H9 (cell line): ENCODE measurements around the gene CSF1R. TPM values are rescaled to one million over a fixed set of nuclear protein-coding genes. Genes with fewer than 3 reads are reported as not detected.

Experiments
- DNase-seq: peaks from one replicate; pipeline ENCODE4 v3.0.0-alpha.2; 2017
- H2AFZ ChIP-seq: one replicate; pipeline ENCODE4 v1.6.1; 2013; ENCODE audit warnings: mild to moderate bottlenecking, low read length, control low read depth, moderate library complexity
- H2AK5ac ChIP-seq: 2 replicates; pipeline ENCODE4 v1.6.1; 2013; ENCODE audit warnings: low read length, control low read depth, mixed read lengths; ENCODE audit not compliant: insufficient read length
- H2BK120ac ChIP-seq: one replicate; pipeline ENCODE4 v1.6.1; 2013; ENCODE audit warnings: low read depth, mild to moderate bottlenecking, low read length, control low read depth, inconsistent platforms; ENCODE audit not compliant: poor library complexity, severe bottlenecking
- H2BK12ac ChIP-seq: 2 replicates; pipeline ENCODE4 v1.6.1; 2013; ENCODE audit warnings: low read length, control low read depth, mixed read lengths, low read depth; ENCODE audit not compliant: insufficient read length
- H2BK15ac ChIP-seq: 2 replicates; pipeline ENCODE4 v1.6.1; 2013; ENCODE audit warnings: low read depth, low read length, control low read depth
- H2BK20ac ChIP-seq: one replicate; pipeline ENCODE4 v1.6.1; 2013; ENCODE audit warnings: low read depth, mild to moderate bottlenecking, low read length, control low read depth, inconsistent platforms; ENCODE audit not compliant: poor library complexity, severe bottlenecking
- H2BK5ac ChIP-seq: 2 replicates; pipeline ENCODE4 v1.6.1; 2013; ENCODE audit warnings: low read length, control low read depth, mixed read lengths; ENCODE audit not compliant: insufficient read length
- H3K14ac ChIP-seq: 2 replicates; pipeline ENCODE4 v1.6.1; 2013; ENCODE audit warnings: low read length, control low read depth; ENCODE audit not compliant: insufficient read depth
- H3K18ac ChIP-seq: 2 replicates; pipeline ENCODE4 v1.6.1; 2013; ENCODE audit warnings: low read depth, mild to moderate bottlenecking, mixed read lengths, low read length, control low read depth; ENCODE audit not compliant: insufficient read length
- H3K23ac ChIP-seq: 2 replicates; pipeline ENCODE4 v1.6.1; 2013; ENCODE audit warnings: low read length, control low read depth, mixed read lengths, low read depth; ENCODE audit not compliant: insufficient read length
- H3K23me2 ChIP-seq: 2 replicates; pipeline ENCODE4 v1.6.1; 2013; ENCODE audit warnings: low read depth, mild to moderate bottlenecking, mixed read lengths, low read length, control low read depth; ENCODE audit not compliant: insufficient read length, poor library complexity, severe bottlenecking
- H3K27ac ChIP-seq: 2 replicates; pipeline ENCODE4 v1.5.1; 2013; ENCODE audit warnings: low read length, control low read depth, mixed read lengths, low read depth; ENCODE audit not compliant: insufficient read length
- H3K27me3 ChIP-seq: 2 replicates; pipeline ENCODE4 v1.6.1; 2013; ENCODE audit warnings: low read length, control low read depth, inconsistent platforms; ENCODE audit not compliant: insufficient read depth
- H3K4ac ChIP-seq: 2 replicates; pipeline ENCODE4 v1.6.1; 2013; ENCODE audit warnings: low read depth, mild to moderate bottlenecking, control low read depth, inconsistent platforms, low read length, moderate library complexity
- H3K4me1 ChIP-seq: 2 replicates; pipeline ENCODE4 v1.6.1; 2013; ENCODE audit warnings: low read length, control low read depth, inconsistent platforms; ENCODE audit not compliant: insufficient read depth
- H3K4me2 ChIP-seq: 2 replicates; pipeline ENCODE4 v1.6.1; 2013; ENCODE audit warnings: low read length, control low read depth, mixed read lengths; ENCODE audit not compliant: insufficient read length, insufficient read depth
- H3K56ac ChIP-seq: 2 replicates; pipeline ENCODE4 v1.6.1; 2013; ENCODE audit warnings: low read depth, mild to moderate bottlenecking, mixed read lengths, low read length, control low read depth; ENCODE audit not compliant: insufficient read length
- H3K79me1 ChIP-seq: 2 replicates; pipeline ENCODE4 v1.6.1; 2013; ENCODE audit warnings: low read depth, mild to moderate bottlenecking, moderate library complexity, low read length, control low read depth, inconsistent platforms; ENCODE audit not compliant: insufficient read depth, poor library complexity, severe bottlenecking
- H3K79me2 ChIP-seq: 2 replicates; pipeline ENCODE4 v1.6.1; 2013; ENCODE audit warnings: low read length, control low read depth, inconsistent platforms; ENCODE audit not compliant: insufficient read depth
- H3K9ac ChIP-seq: 2 replicates; pipeline ENCODE4 v1.6.1; 2013; ENCODE audit warnings: low read length, control low read depth, mixed read lengths; ENCODE audit not compliant: insufficient read length; ENCODE audit errors: extremely low read depth
- H3K9me3 ChIP-seq: one replicate; pipeline ENCODE4 v1.6.1; 2013; ENCODE audit warnings: low read depth, low read length, inconsistent platforms; ENCODE audit not compliant: control insufficient read depth
- H3T11ph ChIP-seq: one replicate; pipeline ENCODE4 v1.6.1; 2013; ENCODE audit warnings: mild to moderate bottlenecking, low read length, control low read depth, inconsistent platforms
- H4K20me1 ChIP-seq: one replicate; pipeline ENCODE4 v1.6.1; 2013; ENCODE audit not compliant: control insufficient read depth, insufficient read length, insufficient read depth
- H4K5ac ChIP-seq: 2 replicates; pipeline ENCODE4 v1.6.1; 2013; ENCODE audit warnings: low read depth, mild to moderate bottlenecking, mixed read lengths, low read length, control low read depth; ENCODE audit not compliant: insufficient read length
- H4K8ac ChIP-seq: replicated peaks from 2 replicates; pipeline ENCODE4 v1.6.1; 2013; ENCODE audit warnings: low read length, control low read depth, mixed read lengths, low read depth; ENCODE audit not compliant: insufficient read length
- H4K91ac ChIP-seq: 2 replicates; pipeline ENCODE4 v1.6.1; 2013; ENCODE audit warnings: low read depth, mild to moderate bottlenecking, moderate library complexity, mixed read lengths, low read length, control low read depth; ENCODE audit not compliant: insufficient read length
- H3K27ac Mint-ChIP-seq, 3 experiments: 2 replicates in 2 of 3; 3 replicates in 1 of 3; pipeline ENCODE4 v1.8.0; 2020 to 2021; ENCODE audit warnings: mixed read lengths in 3 of 3, mild to moderate bottlenecking in 1 of 3, moderate library complexity in 1 of 3
- H3K27me3 Mint-ChIP-seq: 2 replicates; pipeline ENCODE4 v1.8.0; 2021; ENCODE audit warnings: low read depth, mild to moderate bottlenecking, moderate library complexity, mixed read lengths
- H3K36me3 Mint-ChIP-seq, 3 experiments: 2 replicates in 2 of 3; 3 replicates in 1 of 3; pipeline ENCODE4 v1.8.0; 2020 to 2021; ENCODE audit warnings: low read depth in 3 of 3, mixed read lengths in 3 of 3; ENCODE audit not compliant: insufficient read depth in 1 of 3
- H3K4me1 Mint-ChIP-seq, 2 experiments: 2 replicates each; pipeline ENCODE4 v1.8.0; 2020; ENCODE audit warnings: mixed read lengths in 2 of 2
- H3K4me3 Mint-ChIP-seq, 2 experiments: 2 replicates in 1 of 2; 3 replicates in 1 of 2; pipeline ENCODE4 v1.8.0; 2020 to 2021; ENCODE audit warnings: mild to moderate bottlenecking in 2 of 2, mixed read lengths in 2 of 2, moderate library complexity in 1 of 2
- H3K9me3 Mint-ChIP-seq, 2 experiments: 2 replicates in 1 of 2; 3 replicates in 1 of 2; pipeline ENCODE4 v1.8.0; 2020; ENCODE audit warnings: mild to moderate bottlenecking in 2 of 2, mixed read lengths in 2 of 2, moderate library complexity in 1 of 2
- total RNA-seq: library from RNA; stranded (reverse); gene quantifications from 2 replicates; pipeline ENCODE4 v1.2.1, GENCODE V29; 2021
- TF ChIP-seq, protein P1 (sequence below): fragments of 200-600 bp; sonication (generic); conservative IDR thresholded peaks from 3 replicates; pipeline ENCODE4 v1.8.0; 2021; ENCODE audit warnings: antibody characterized with exemption, mild to moderate bottlenecking

The CSF1R gene
- total RNA-seq, 1 experiment from 2014 or later = 0.13 TPM

DNA sequence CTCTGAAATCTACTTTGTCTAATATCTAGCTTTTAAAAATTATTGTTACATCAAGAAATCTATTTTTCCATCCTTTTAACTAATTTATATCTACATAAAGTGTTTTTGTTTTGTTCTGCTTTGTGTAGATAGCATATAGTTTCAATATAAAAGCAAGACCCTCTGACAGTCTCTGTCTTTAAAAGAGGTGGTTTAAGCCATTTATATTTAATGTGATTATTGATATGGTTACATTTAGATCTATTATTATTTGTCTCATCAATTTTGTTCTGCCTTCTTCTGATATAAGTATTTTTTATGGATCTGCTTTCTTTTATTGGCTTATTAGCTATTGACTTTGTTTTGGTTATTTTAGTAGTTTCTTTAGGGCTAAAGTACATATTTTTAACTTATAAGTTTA lies 69.8 kb downstream of the CSF1R start:
- Histone ChIP-seq H2BK120ac (no peak overlapping the region), H3K9ac (no peak overlapping the region), H2BK5ac (no peak overlapping the region), H3K56ac (no peak overlapping the region), H4K8ac (no peak overlapping the region), H2BK20ac (no peak overlapping the region), H3K79me2 (no peaks in the 10 kb centered on the region), H3K27me3 (no peaks in the 10 kb centered on the region), H3K9me3 (no peaks in the 10 kb centered on the region), H3K23me2 (no peaks in the 10 kb centered on the region), H3K4me1 (peaks cover 2% of the 10 kb centered on the region; the same call in 1 of the 2 replicates), H3K4me2 (no peak overlapping the region), H3K4ac (no peak overlapping the region), H4K5ac (no peak overlapping the region), H3K18ac (no peak overlapping the region), H3K27ac (no peak overlapping the region), H3K23ac (no peak overlapping the region), H3K14ac (no peak overlapping the region), H2BK15ac (no peak overlapping the region), H2AK5ac (no peak overlapping the region), H3K79me1 (no peaks in the 10 kb centered on the region), H3T11ph (no peak overlapping the region), H2BK12ac (no peak overlapping the region), H2AFZ (no peak overlapping the region), H4K20me1 (no peaks in the 10 kb centered on the region), H4K91ac (no peak overlapping the region)
- Mint-ChIP-seq H3K36me3 (peaks cover 43 to 78% (median 74%) of the 10 kb centered on the region in 3 experiments), H3K27ac (no peak overlapping the region), H3K4me3 (no peak overlapping the region), H3K4me1 (peaks cover 6 to 12% of the 10 kb centered on the region in 2 experiments), H3K9me3 (peaks cover 9 to 11% of the 10 kb centered on the region in 2 experiments), H3K27me3 (no peaks in the 10 kb centered on the region)
- TF ChIP-seq, protein P1, sequence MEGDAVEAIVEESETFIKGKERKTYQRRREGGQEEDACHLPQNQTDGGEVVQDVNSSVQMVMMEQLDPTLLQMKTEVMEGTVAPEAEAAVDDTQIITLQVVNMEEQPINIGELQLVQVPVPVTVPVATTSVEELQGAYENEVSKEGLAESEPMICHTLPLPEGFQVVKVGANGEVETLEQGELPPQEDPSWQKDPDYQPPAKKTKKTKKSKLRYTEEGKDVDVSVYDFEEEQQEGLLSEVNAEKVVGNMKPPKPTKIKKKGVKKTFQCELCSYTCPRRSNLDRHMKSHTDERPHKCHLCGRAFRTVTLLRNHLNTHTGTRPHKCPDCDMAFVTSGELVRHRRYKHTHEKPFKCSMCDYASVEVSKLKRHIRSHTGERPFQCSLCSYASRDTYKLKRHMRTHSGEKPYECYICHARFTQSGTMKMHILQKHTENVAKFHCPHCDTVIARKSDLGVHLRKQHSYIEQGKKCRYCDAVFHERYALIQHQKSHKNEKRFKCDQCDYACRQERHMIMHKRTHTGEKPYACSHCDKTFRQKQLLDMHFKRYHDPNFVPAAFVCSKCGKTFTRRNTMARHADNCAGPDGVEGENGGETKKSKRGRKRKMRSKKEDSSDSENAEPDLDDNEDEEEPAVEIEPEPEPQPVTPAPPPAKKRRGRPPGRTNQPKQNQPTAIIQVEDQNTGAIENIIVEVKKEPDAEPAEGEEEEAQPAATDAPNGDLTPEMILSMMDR = no peak
- DNase-seq = no peak
